Ascending aorta (tissue), 2 donors: ENCODE data around the gene MUC3A. TPM values are rescaled to one million over a fixed set of nuclear protein-coding genes. Genes with fewer than 3 reads are reported as not detected.

Source experiments
- DNase-seq, 2 donors: peaks; one replicate each; pipeline ENCODE4 v3.0.0-alpha.2; 2019; ENCODE audit warnings: low spot score in 2 of 2
- H3K27ac ChIP-seq, 2 donors: fragments of 200-600 bp; sonication (generic); one replicate each; pipeline ENCODE4 v1.5.1; 2016 to 2017; ENCODE audit warnings: mild to moderate bottlenecking in 1 of 2
- H3K27me3 ChIP-seq: fragments of 200-600 bp; sonication (generic); one replicate; pipeline ENCODE4 v1.5.1; 2017
- H3K36me3 ChIP-seq, 2 donors: fragments of 200-600 bp; sonication (generic); one replicate each; pipeline ENCODE4 v1.5.1; 2016
- H3K4me1 ChIP-seq, 2 donors: fragments of 200-600 bp; sonication (generic); one replicate each; pipeline ENCODE4 v1.5.1; 2016 to 2017; ENCODE audit warnings: mild to moderate bottlenecking in 1 of 2
- H3K4me3 ChIP-seq, 2 donors: fragments of 200-600 bp; sonication (generic); one replicate each; pipeline ENCODE4 v1.5.1; 2016 to 2017; ENCODE audit warnings: mild to moderate bottlenecking in 1 of 2
- H3K9me3 ChIP-seq, 2 donors: fragments of 200-600 bp; sonication (generic); one replicate each; pipeline ENCODE4 v1.5.1; 2016
- CTCF ChIP-seq, 3 experiments: fragments of 200-600 bp in 2 of 3; fragments of 450-650 bp in 1 of 3; sonication (generic) in 2 of 3; IDR thresholded peaks; one replicate each; pipeline ENCODE4 v1.5.1; 2016 to 2019; ENCODE audit warnings: antibody characterized with exemption in 3 of 3, mild to moderate bottlenecking in 1 of 3, moderate library complexity in 1 of 3
- intact Hi-C: fragments of 100-400 bp; cut with DNase I; formaldehyde crosslinking; loops from one replicate; pipeline ENCODE4 v1.15.1; 2023
- total RNA-seq: library from RNA; depleted of rRNA; stranded (reverse); fragments of >200 nt; gene quantifications from one replicate; pipeline ENCODE4 v1.1.0, GENCODE V29; 2016

Gene MUC3A
- total RNA-seq, 1 donor from 2014 or later: not detected

DNA sequence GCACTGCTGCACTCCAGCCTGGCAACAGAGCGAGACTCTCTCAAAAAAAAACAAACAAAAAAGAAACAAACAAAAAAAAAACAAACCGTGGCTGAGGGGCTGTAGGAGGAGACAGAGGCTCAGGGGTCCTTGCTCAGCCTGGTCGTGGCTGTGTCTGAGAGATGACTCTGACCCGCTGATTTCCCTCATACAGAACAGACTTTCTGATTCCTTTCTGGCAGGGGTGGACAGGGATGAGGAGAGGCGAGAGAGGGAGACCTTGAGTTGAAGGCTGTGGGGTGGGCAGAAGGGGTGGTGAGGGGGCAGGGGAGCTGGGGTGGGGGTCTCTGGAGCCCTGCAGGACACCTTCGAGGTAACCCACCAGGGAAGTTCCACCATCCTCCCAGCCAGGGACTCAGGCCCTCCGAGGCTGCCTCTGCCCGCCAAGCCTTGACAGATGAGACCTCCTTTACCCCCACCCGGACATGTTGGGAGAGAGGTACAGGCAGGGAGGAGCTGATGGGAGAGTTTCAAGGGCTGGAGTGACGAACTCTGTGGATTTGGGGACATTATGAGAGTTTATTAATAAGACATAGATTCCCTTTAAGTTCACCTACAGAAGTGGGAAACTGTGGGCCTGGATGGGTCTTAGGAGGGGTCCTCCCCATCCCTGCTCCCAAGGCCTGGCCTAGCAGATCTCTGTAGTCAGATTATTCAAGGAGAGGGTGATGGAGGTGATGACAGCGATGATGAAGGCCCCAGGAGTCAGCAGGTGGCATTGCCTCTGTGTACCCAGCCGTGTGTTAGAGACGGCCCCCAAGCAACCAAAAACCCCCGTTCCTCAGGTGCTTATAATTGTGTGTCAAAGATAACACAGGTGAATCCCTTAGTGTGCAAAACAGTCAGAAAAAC lies 22.0 kb downstream of the MUC3A start:
- H3K36me3 ChIP-seq: no peaks in the 10 kb centered on the region
- no peak overlapping the region for H3K4me3 ChIP-seq
- peaks cover 0 to under 1% of the 10 kb centered on the region in 2 donors for H3K4me1 ChIP-seq
- no peak for TF ChIP-seq CTCF (IDR thresholded peaks at IDR 0.05)
- H3K27me3 ChIP-seq: peaks cover 10% of the 10 kb centered on the region
- H3K27ac ChIP-seq: no peak overlapping the region
- intact Hi-C loops: no loop called here
- peaks cover 6% of the 10 kb centered on the region in 2 donors for H3K9me3 ChIP-seq
- DNase-seq: no peak

- no peak for TF ChIP-seq CTCF (IDR thresholded peaks at IDR 0.05)
- peaks cover 5% of the 10 kb centered on the region for H3K27me3 ChIP-seq
These were observed 22.6 kb downstream of the MUC3A start for GRCh38 chr7:100972002-100972347.

DNA sequence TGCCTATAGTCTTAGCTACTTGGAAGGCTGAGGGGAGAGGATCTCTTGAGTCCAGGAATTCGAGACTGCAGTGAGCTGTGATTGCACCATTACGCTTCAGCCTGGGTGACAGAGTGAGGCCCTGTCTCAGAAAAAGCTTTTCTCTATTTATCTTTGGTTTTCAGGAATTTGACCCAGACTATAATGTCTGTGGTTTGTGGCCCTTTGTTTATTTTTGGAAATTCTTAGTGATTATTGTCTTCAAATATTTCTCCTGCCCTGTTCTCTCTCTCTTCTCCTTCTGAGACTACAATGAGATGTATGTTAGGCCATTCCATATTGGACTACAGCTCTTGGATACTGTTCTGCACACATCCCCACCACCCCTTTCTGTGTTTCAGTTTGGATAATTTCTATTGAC lies 24.7 kb downstream of the MUC3A start:
- Histone ChIP-seq H3K27me3 (no peaks in the 10 kb centered on the region), H3K4me3 (no peak overlapping the region), H3K36me3 (no peaks in the 10 kb centered on the region), H3K4me1 (no peaks in the 10 kb centered on the region), H3K9me3 (peaks cover 6% of the 10 kb centered on the region in 2 donors), H3K27ac (no peak overlapping the region)
- no peak for DNase-seq
- intact Hi-C loops: no loop called here
- TF ChIP-seq CTCF (IDR thresholded peaks at IDR 0.05): no peak

More at GRCh38 chr7:100972002-100972347, 22.6 kb downstream of the MUC3A start:
- no peaks in the 10 kb centered on the region for H3K36me3 ChIP-seq
- H3K4me3 ChIP-seq: no peak overlapping the region
- H3K9me3 ChIP-seq: peaks cover 6% of the 10 kb centered on the region in 2 donors
- H3K27ac ChIP-seq: no peak overlapping the region
- no peak for DNase-seq
- H3K4me1 ChIP-seq: no peaks in the 10 kb centered on the region
- intact Hi-C loops: no loop called here

DNA sequence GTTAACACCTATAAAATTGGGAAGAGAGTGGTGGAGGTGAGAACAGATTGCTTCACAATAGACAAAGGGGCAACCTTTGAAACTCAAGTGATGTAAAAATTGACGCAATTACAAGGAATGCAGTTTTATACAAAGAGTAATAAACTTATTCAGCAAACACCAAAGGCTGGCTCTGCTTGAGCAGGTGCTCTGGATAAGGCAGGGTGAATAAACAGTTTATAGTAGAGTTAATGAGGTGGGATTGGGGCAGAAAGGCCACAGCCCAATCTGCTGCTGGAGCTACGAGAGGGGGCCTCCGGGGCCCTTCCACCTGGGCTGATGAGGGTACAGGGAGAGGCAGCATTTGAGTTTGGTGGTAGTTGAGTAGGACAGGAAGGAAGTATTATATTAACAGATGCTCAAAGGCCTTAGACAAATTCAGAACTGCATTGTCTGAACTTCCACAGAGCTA lies 26.1 kb downstream of the MUC3A start:
- no peak for TF ChIP-seq CTCF (IDR thresholded peaks at IDR 0.05)
- intact Hi-C loops: no loop called here
- no peaks in the 10 kb centered on the region for H3K27me3 ChIP-seq

DNA sequence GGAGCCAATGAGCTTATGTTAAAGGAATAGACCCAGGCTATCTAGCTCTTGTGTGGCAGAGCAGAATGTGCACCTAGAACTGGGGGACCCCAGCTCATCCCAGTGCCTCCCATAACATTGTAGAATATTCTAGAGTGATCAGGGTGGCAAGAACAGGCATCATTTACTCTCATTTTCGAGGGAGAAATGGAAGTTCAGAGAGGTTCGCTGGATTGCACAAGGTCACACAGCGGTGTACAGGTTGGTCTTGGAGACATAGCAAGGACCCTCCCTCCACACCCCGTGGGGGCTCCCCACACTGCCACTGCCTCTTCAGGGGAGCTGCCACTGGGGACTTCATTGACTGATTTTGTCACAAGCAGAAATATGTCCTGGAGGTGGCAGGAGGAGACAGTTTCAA lies 29.0 kb downstream of the MUC3A start:
- DNase-seq: no peak
- no peaks in the 10 kb centered on the region for H3K27me3 ChIP-seq
- peaks cover 6% of the 10 kb centered on the region in 2 donors for H3K9me3 ChIP-seq
- no peak overlapping the region for H3K4me3 ChIP-seq
- H3K27ac ChIP-seq: no peak overlapping the region
- no peaks in the 10 kb centered on the region for H3K36me3 ChIP-seq
- intact Hi-C loops: no loop called here
- no peaks in the 10 kb centered on the region for H3K4me1 ChIP-seq
- TF ChIP-seq CTCF (IDR thresholded peaks at IDR 0.05): no peak

More for the DNA sequence above, 26.1 kb downstream of the MUC3A start:
- Histone ChIP-seq H3K4me3 (no peak overlapping the region), H3K9me3 (peaks cover 6% of the 10 kb centered on the region in 2 donors), H3K27ac (no peak overlapping the region), H3K4me1 (no peaks in the 10 kb centered on the region), H3K36me3 (no peaks in the 10 kb centered on the region)
- no peak for DNase-seq
